Neural progenitor cell (in vitro differentiated cells): ENCODE data around the gene AKR1C1. TPM values are rescaled to one million over a fixed set of nuclear protein-coding genes. Genes with fewer than 3 reads are reported as not detected.
"Not testable (repeated sequence)": the region's sequence is repeated elsewhere in the genome, so short reads cannot be mapped to it uniquely, and the experiment has no call there.

ENCODE experiments used
- DNase-seq: peaks from one replicate; pipeline ENCODE4 v3.0.0-alpha.2; 2016; ENCODE audit warnings: low spot score
- H2AFZ ChIP-seq: fragments of 200-600 bp; sonication (generic); replicated peaks from 2 replicates; pipeline ENCODE4 v1.6.1; 2016; ENCODE audit warnings: antibody characterized with exemption
- H3F3A ChIP-seq: fragments of 200-600 bp; sonication (generic); 2 replicates; pipeline ENCODE4 v1.6.1; 2016; ENCODE audit warnings: antibody characterized with exemption, low read depth
- H3K27ac ChIP-seq: fragments of 200-600 bp; sonication (generic); 2 replicates; pipeline ENCODE4 v1.5.1; 2016; ENCODE audit warnings: mild to moderate bottlenecking
- H3K27me3 ChIP-seq: fragments of 200-600 bp; sonication (generic); 2 replicates; pipeline ENCODE4 v1.6.1; 2016; ENCODE audit warnings: mild to moderate bottlenecking, moderate library complexity
- H3K36me3 ChIP-seq: fragments of 200-600 bp; sonication (generic); 2 replicates; pipeline ENCODE4 v1.5.1; 2016
- H3K4me1 ChIP-seq: fragments of 200-600 bp; sonication (generic); 2 replicates; pipeline ENCODE4 v1.6.1; 2016; ENCODE audit warnings: mixed run types
- H3K4me2 ChIP-seq: fragments of 200-600 bp; sonication (generic); 2 replicates; pipeline ENCODE4 v1.6.1; 2016
- H3K4me3 ChIP-seq: fragments of 200-600 bp; sonication (generic); 2 replicates; pipeline ENCODE4 v1.5.1; 2016
- H3K79me2 ChIP-seq: fragments of 200-600 bp; sonication (generic); 2 replicates; pipeline ENCODE4 v1.6.1; 2016; ENCODE audit warnings: low read depth
- H3K9ac ChIP-seq: fragments of 200-600 bp; sonication (generic); 2 replicates; pipeline ENCODE4 v1.6.1; 2016
- H3K9me3 ChIP-seq: fragments of 200-600 bp; sonication (generic); 2 replicates; pipeline ENCODE4 v1.5.1; 2016; ENCODE audit warnings: low read depth
- H4K20me1 ChIP-seq: fragments of 200-600 bp; sonication (generic); 2 replicates; pipeline ENCODE4 v1.6.1; 2016; ENCODE audit warnings: low read depth
- H3K27ac Mint-ChIP-seq: 3 replicates; pipeline ENCODE4 v1.8.0; 2021; ENCODE audit warnings: mixed read lengths
- H3K27me3 Mint-ChIP-seq: 2 replicates; pipeline ENCODE4 v1.8.0; 2022; ENCODE audit warnings: low read depth, mild to moderate bottlenecking, inconsistent platforms, moderate library complexity, mixed read lengths; ENCODE audit not compliant: insufficient read depth
- H3K36me3 Mint-ChIP-seq: 3 replicates; pipeline ENCODE4 v1.8.0; 2021; ENCODE audit warnings: mixed read lengths
- H3K4me1 Mint-ChIP-seq: 3 replicates; pipeline ENCODE4 v1.8.0; 2021; ENCODE audit warnings: mixed read lengths
- H3K4me3 Mint-ChIP-seq: 3 replicates; pipeline ENCODE4 v1.8.0; 2021; ENCODE audit warnings: mild to moderate bottlenecking, moderate library complexity, mixed read lengths
- H3K9me3 Mint-ChIP-seq: 3 replicates; pipeline ENCODE4 v1.8.0; 2020; ENCODE audit warnings: mixed read lengths
- CTCF ChIP-seq: fragments of 200-600 bp; sonication (generic); IDR thresholded peaks from 2 replicates; pipeline ENCODE4 v1.5.1; 2017; ENCODE audit warnings: antibody characterized with exemption, mild to moderate bottlenecking
- EZH2 ChIP-seq: fragments of 200-600 bp; sonication (generic); IDR thresholded peaks from 2 replicates; pipeline ENCODE4 v1.6.1; 2017; ENCODE audit warnings: antibody characterized with exemption, mild to moderate bottlenecking, moderate library complexity
- EZH2phosphoT487 ChIP-seq: fragments of 200-600 bp; sonication (generic); IDR thresholded peaks from 2 replicates; pipeline ENCODE4 v1.6.1; 2017; ENCODE audit warnings: antibody characterized with exemption
- total RNA-seq: library from RNA; depleted of rRNA; stranded (reverse); fragments of >200 nt; gene quantifications from 2 replicates; pipeline ENCODE4 v1.2.3, GENCODE V29; 2015; ENCODE audit warnings: low replicate concordance

The AKR1C1 gene
- 2.9 and 3.7 TPM in 2 replicates for total RNA-seq

- H3K4me1 ChIP-seq, H3K36me3 Mint-ChIP-seq, H3K27me3 ChIP-seq, H3K4me3 Mint-ChIP-seq, H3K27ac ChIP-seq, H3K36me3 ChIP-seq, H3K4me1 Mint-ChIP-seq, DNase-seq, H3K27me3 Mint-ChIP-seq, H4K20me1 ChIP-seq, H3K4me3 ChIP-seq, H3K9ac ChIP-seq, H3F3A ChIP-seq, H3K9me3 ChIP-seq, H3K9me3 Mint-ChIP-seq, H3K79me2 ChIP-seq, H3K27ac Mint-ChIP-seq: not testable (repeated sequence)
- H3K4me2 ChIP-seq: peak within 1 kb of the TSS; percentile 52
- peak within 1 kb of the TSS; percentile 72 for H2AFZ ChIP-seq
Measured at GRCh38 chr10:4962876-4963814, at the start of gene AKR1C1. TSS of gene AKR1C1 (plus strand) at chr10:4963415. CDS start at chr10:4963445, 30 bp downstream.

GRCh38 chr10:4914213-4914850 is 48.9 kb upstream of the AKR1C1 start:
- no peak overlapping the region for H3K27ac ChIP-seq
- H3K27me3 Mint-ChIP-seq: no peaks in the 10 kb centered on the region
- no peaks in the 10 kb centered on the region for H4K20me1 ChIP-seq
- H3K4me3 ChIP-seq: no peak overlapping the region
- no peaks in the 10 kb centered on the region for H3K27me3 ChIP-seq
- H3F3A ChIP-seq: no peaks in the 10 kb centered on the region
- peaks cover 4% of the 10 kb centered on the region for H3K9me3 Mint-ChIP-seq
- H3K27ac Mint-ChIP-seq: no peak overlapping the region
- DNase-seq: no peak
- TF ChIP-seq CTCF (no peak), EZH2phosphoT487 (no peak), EZH2 (no peak)
- no peak overlapping the region for H3K4me3 Mint-ChIP-seq
- no peaks in the 10 kb centered on the region for H3K4me1 ChIP-seq
- no peaks in the 10 kb centered on the region for H3K79me2 ChIP-seq
- H3K4me1 Mint-ChIP-seq: no peaks in the 10 kb centered on the region
- H3K36me3 Mint-ChIP-seq: no peaks in the 10 kb centered on the region
- no peak overlapping the region for H2AFZ ChIP-seq
- H3K36me3 ChIP-seq: no peaks in the 10 kb centered on the region
- no peak overlapping the region for H3K9ac ChIP-seq
- H3K9me3 ChIP-seq: no peaks in the 10 kb centered on the region
- no peak overlapping the region for H3K4me2 ChIP-seq

- Mint-ChIP-seq H3K27ac (no peak overlapping the region), H3K4me1 (no peaks in the 10 kb centered on the region), H3K4me3 (no peak overlapping the region), H3K9me3 (no peaks in the 10 kb centered on the region), H3K27me3 (no peaks in the 10 kb centered on the region), H3K36me3 (no peaks in the 10 kb centered on the region)
- no peak overlapping the region for H2AFZ ChIP-seq
- TF ChIP-seq CTCF: no peak
- no peak for TF ChIP-seq EZH2
- no peak for TF ChIP-seq EZH2phosphoT487
- no peak overlapping the region for H3K4me2 ChIP-seq
- H3K4me3 ChIP-seq: no peak overlapping the region
- H3K4me1 ChIP-seq: no peaks in the 10 kb centered on the region
- H3K9me3 ChIP-seq: no peaks in the 10 kb centered on the region
- no peaks in the 10 kb centered on the region for H3K27me3 ChIP-seq
- H3F3A ChIP-seq: no peaks in the 10 kb centered on the region
- H3K36me3 ChIP-seq: no peaks in the 10 kb centered on the region
- no peaks in the 10 kb centered on the region for H3K79me2 ChIP-seq
- H3K9ac ChIP-seq: no peak overlapping the region
- no peaks in the 10 kb centered on the region for H4K20me1 ChIP-seq
- H3K27ac ChIP-seq: no peak overlapping the region
- DNase-seq: no peak
Measured at GRCh38 chr10:4916086-4916716, 47.0 kb upstream of the AKR1C1 start.
